Neutrophil (primary cell): Measurements from ENCODE around the gene ZNF724.
A peak's percentile ranks its signal among the peaks of the same experiment; 100 is the strongest.

Source experiments
- H3K27ac ChIP-seq: fragments of 200-600 bp; sonication (generic); 2 replicates; pipeline ENCODE4 v1.5.1; 2016; ENCODE audit warnings: mild to moderate bottlenecking, moderate library complexity
- H3K27me3 ChIP-seq: fragments of 200-600 bp; sonication (generic); 2 replicates; pipeline ENCODE4 v1.6.0; 2016; ENCODE audit warnings: mild to moderate bottlenecking
- H3K36me3 ChIP-seq: fragments of 200-600 bp; sonication (generic); 2 replicates; pipeline ENCODE4 v1.5.1; 2017
- H3K4me1 ChIP-seq, 2 experiments: fragments of 200-600 bp in 1 of 2; sonication (generic) in 1 of 2; 1 replicate in 1 of 2; 2 replicates in 1 of 2; pipeline versions ENCODE4 v1.5.1 to v1.6.1; 2013 to 2016; ENCODE audit warnings: low read depth in 1 of 2, low read length in 1 of 2, mild to moderate bottlenecking in 1 of 2, moderate library complexity in 1 of 2; ENCODE audit not compliant: control insufficient read depth in 1 of 2, insufficient read depth in 1 of 2
- H3K4me3 ChIP-seq, 2 experiments: fragments of 200-600 bp in 1 of 2; sonication (generic) in 1 of 2; 1 replicate in 1 of 2; 2 replicates in 1 of 2; pipeline ENCODE4 v1.5.1; 2013 to 2016; ENCODE audit warnings: low read depth in 1 of 2, low read length in 1 of 2, mild to moderate bottlenecking in 1 of 2, moderate library complexity in 1 of 2
- H3K9me3 ChIP-seq: fragments of 200-600 bp; sonication (generic); 2 replicates; pipeline ENCODE4 v1.5.1; 2016
- TF ChIP-seq, protein P1 (sequence below): fragments of 200-600 bp; sonication (generic); IDR thresholded peaks from 2 replicates; pipeline ENCODE4 v1.5.1; 2016; ENCODE audit warnings: antibody characterized with exemption

The ZNF724 gene

DNA sequence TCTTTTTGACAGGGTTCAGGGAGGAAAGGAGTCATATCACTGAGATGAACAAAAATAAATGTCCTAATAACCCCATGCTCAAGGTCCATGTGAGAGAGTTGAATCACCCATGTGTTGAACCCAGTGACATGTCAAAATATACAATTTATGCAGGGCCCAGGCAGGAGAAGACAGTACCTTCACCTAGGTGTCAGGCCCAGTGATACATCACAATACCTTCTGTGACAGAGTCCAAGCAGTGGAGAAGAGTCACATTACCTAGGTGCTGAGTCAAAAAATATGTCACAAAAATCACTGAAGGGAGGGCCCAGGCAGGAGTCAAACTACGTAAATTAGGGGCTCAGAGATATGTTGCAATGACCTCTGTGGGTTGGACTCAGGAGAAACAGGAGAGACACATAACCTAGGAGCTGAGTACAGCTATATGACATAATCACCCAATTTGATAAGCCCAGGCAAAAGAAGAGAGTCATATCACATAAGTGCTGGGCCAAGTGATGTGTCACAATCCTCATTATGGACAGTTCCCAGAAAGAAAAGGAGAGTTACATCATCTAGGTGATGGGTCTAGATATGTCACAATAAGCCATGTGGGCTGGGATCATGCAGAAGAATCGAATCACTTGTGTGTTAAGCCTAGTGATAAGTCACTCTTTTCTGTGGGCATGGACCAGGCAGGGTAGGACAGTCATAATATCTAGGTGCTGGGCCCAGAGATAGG, 13.8 kb upstream of the ZNF724 start:
- TF ChIP-seq, protein P1, sequence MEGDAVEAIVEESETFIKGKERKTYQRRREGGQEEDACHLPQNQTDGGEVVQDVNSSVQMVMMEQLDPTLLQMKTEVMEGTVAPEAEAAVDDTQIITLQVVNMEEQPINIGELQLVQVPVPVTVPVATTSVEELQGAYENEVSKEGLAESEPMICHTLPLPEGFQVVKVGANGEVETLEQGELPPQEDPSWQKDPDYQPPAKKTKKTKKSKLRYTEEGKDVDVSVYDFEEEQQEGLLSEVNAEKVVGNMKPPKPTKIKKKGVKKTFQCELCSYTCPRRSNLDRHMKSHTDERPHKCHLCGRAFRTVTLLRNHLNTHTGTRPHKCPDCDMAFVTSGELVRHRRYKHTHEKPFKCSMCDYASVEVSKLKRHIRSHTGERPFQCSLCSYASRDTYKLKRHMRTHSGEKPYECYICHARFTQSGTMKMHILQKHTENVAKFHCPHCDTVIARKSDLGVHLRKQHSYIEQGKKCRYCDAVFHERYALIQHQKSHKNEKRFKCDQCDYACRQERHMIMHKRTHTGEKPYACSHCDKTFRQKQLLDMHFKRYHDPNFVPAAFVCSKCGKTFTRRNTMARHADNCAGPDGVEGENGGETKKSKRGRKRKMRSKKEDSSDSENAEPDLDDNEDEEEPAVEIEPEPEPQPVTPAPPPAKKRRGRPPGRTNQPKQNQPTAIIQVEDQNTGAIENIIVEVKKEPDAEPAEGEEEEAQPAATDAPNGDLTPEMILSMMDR, result no peak
- no peak overlapping the region for H3K4me3 ChIP-seq
- H3K27ac ChIP-seq, result no peak overlapping the region
- H3K4me1 ChIP-seq, result peaks cover 0 to 21% of the 10 kb centered on the region in 2 experiments
- H3K27me3 ChIP-seq, result no peaks in the 10 kb centered on the region
- peaks cover 20% of the 10 kb centered on the region for H3K36me3 ChIP-seq
- H3K9me3 ChIP-seq, result no peaks in the 10 kb centered on the region

DNA sequence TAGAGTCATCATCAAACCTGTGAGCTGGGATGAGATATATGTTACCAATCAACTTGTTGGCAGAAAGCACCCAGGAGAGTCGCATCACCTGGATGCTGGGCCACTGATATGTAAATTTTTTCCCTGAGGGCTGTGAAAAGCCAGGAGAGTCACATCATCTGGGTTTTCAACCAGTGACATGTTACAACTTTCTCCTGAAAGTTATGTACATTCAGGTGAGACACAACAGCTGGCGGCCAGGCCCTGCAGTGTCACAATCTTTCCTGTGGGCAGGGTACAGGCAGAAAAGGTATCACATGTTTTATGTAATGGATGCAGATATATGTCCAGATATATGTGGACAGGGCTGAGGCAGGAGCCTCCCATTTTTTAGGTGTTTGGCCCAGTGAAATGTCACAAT, 13.2 kb upstream of the ZNF724 start:
- peaks cover 23% of the 10 kb centered on the region for H3K36me3 ChIP-seq

GRCh38 chr19:23262920-23263319, 12.7 kb upstream of the ZNF724 start:
- H3K27me3 ChIP-seq, result no peaks in the 10 kb centered on the region
- H3K4me1 ChIP-seq, result peaks cover 0 to 21% of the 10 kb centered on the region in 2 experiments
- H3K4me3 ChIP-seq, result no peak overlapping the region
- TF ChIP-seq, protein P1, result no peak
- H3K9me3 ChIP-seq, result no peaks in the 10 kb centered on the region
- H3K36me3 ChIP-seq, result peaks cover 19% of the 10 kb centered on the region
- no peak overlapping the region for H3K27ac ChIP-seq

More for the DNA sequence above, 13.2 kb upstream of the ZNF724 start:
- no peaks in the 10 kb centered on the region for H3K27me3 ChIP-seq
- TF ChIP-seq, protein P1, result no peak
- peaks cover 0 to 21% of the 10 kb centered on the region in 2 experiments for H3K4me1 ChIP-seq
- no peak overlapping the region for H3K27ac ChIP-seq
- H3K4me3 ChIP-seq, result no peak overlapping the region
- H3K9me3 ChIP-seq, result no peaks in the 10 kb centered on the region

DNA sequence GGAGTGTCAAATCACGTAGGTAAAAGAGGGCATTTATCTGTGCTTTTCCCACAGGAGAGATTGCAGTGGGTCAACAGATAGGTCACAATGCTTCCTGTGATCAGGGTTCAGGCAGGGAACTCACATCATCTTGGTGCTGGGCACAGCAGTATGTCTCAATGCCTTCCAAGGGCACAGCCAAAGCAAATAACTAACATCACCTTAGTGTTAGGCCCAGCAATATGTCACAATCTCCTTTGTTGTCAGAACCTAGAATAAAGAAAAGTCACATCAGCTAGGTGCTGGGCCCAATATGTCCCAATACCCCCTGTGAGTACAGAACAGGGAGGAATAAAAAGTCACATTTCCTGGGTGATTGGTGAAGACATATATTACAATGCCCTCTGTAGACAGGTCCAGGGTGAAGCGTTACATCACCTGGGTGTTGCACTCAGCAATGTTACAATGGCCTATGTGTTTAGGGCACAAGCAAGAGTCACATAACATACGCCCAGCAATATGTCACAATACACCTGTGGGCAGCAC, 11.4 kb upstream of the ZNF724 start:
- Histone ChIP-seq H3K27ac (peak overlapping the region; percentile 25), H3K9me3 (no peaks in the 10 kb centered on the region), H3K4me1 (peaks cover 0 to 21% of the 10 kb centered on the region in 2 experiments), H3K27me3 (no peaks in the 10 kb centered on the region), H3K36me3 (peaks cover 14% of the 10 kb centered on the region), H3K4me3 (no peak overlapping the region)
- TF ChIP-seq, protein P1, result no peak

GRCh38 chr19:23260956-23261355, 10.8 kb upstream of the ZNF724 start:
- peaks cover 0 to 21% of the 10 kb centered on the region in 2 experiments for H3K4me1 ChIP-seq
- no peak overlapping the region for H3K4me3 ChIP-seq
- H3K36me3 ChIP-seq, result peaks cover 14% of the 10 kb centered on the region
- TF ChIP-seq, protein P1, result no peak
- H3K27ac ChIP-seq, result peak overlapping the region; percentile 25
- no peaks in the 10 kb centered on the region for H3K9me3 ChIP-seq
- H3K27me3 ChIP-seq, result no peaks in the 10 kb centered on the region
